SK-N-SH treated with all-trans-retinoic acid at 6 μM for 48 hours (cell line): ENCODE results near the gene CHMP6.

Experiments
- ATAC-seq: fragments of 200-7000 bp; cut with Tn5 transposase; 3 replicates; pipeline ENCODE4 v1.9.1; 2020; ENCODE audit warnings: mild to moderate bottlenecking, moderate library complexity
- ARNTL ChIP-seq: fragments of 450-650 bp; formaldehyde crosslinking; IDR thresholded peaks from 2 replicates; pipeline ENCODE4 v1.5.0; 2020; ENCODE audit warnings: low read depth, mild to moderate bottlenecking, moderate library complexity, borderline replicate concordance
- CSDC2 ChIP-seq: fragments of 250-450 bp; sonication (Bioruptor Pico); IDR thresholded peaks from 2 replicates; pipeline ENCODE4 v1.5.0; 2020; ENCODE audit warnings: mild to moderate bottlenecking, moderate library complexity
- ESRRG ChIP-seq: fragments of 250-450 bp; sonication (Bioruptor Pico); IDR thresholded peaks from 2 replicates; pipeline ENCODE4 v1.6.1; 2021; ENCODE audit warnings: mild to moderate bottlenecking
- GLIS3 ChIP-seq: fragments of 250-450 bp; sonication (Bioruptor Pico); IDR thresholded peaks from 2 replicates; pipeline ENCODE4 v1.5.0; 2020; ENCODE audit warnings: mild to moderate bottlenecking, moderate library complexity
- ISL1 ChIP-seq: fragments of 250-450 bp; sonication (Bioruptor Pico); IDR thresholded peaks from 2 replicates; pipeline ENCODE4 v2.1.2; 2022; ENCODE audit warnings: mild to moderate bottlenecking, moderate library complexity
- OSR1 ChIP-seq: fragments of 250-450 bp; sonication (Bioruptor Pico); IDR thresholded peaks from 2 replicates; pipeline ENCODE4 v1.8.0; 2022; ENCODE audit warnings: moderate library complexity, mild to moderate bottlenecking, inconsistent platforms
- POU6F1 ChIP-seq: fragments of 250-450 bp; sonication (Bioruptor Pico); IDR thresholded peaks from 2 replicates; pipeline ENCODE4 v1.8.0; 2021; ENCODE audit warnings: low read depth, mild to moderate bottlenecking, moderate library complexity, borderline replicate concordance
- PPARA ChIP-seq: fragments of 250-450 bp; sonication (Bioruptor Pico); IDR thresholded peaks from 2 replicates; pipeline ENCODE4 v1.5.0; 2020; ENCODE audit warnings: mild to moderate bottlenecking, borderline replicate concordance
- RARB ChIP-seq: fragments of 250-450 bp; sonication (Bioruptor Pico); IDR thresholded peaks from 2 replicates; pipeline ENCODE4 v1.8.0; 2021; ENCODE audit warnings: mild to moderate bottlenecking, moderate library complexity
- SNAI2 ChIP-seq: fragments of 250-450 bp; sonication (Bioruptor Pico); IDR thresholded peaks from 2 replicates; pipeline ENCODE4 v1.5.0; 2020; ENCODE audit warnings: mild to moderate bottlenecking, moderate library complexity
- TCF4 ChIP-seq: fragments of 250-450 bp; sonication (Bioruptor Pico); IDR thresholded peaks from 2 replicates; pipeline ENCODE4 v1.8.0; 2021; ENCODE audit warnings: mild to moderate bottlenecking, moderate library complexity, borderline replicate concordance
- TOX ChIP-seq: fragments of 250-450 bp; sonication (Bioruptor Pico); IDR thresholded peaks from 2 replicates; pipeline ENCODE4 v1.8.0; 2021; ENCODE audit warnings: mild to moderate bottlenecking, moderate library complexity, borderline replicate concordance
- ZC3H10 ChIP-seq: fragments of 250-450 bp; sonication (Bioruptor Pico); IDR thresholded peaks from 2 replicates; pipeline ENCODE4 v1.5.1; 2021; ENCODE audit warnings: mild to moderate bottlenecking, moderate library complexity
- ZFP3 ChIP-seq: fragments of 250-450 bp; sonication (Bioruptor Pico); IDR thresholded peaks from 2 replicates; pipeline ENCODE4 v1.5.0; 2020; ENCODE audit warnings: mild to moderate bottlenecking, moderate library complexity
- ZFP30 ChIP-seq: fragments of 450-650 bp; formaldehyde crosslinking; IDR thresholded peaks from 2 replicates; pipeline ENCODE4 v1.5.0; 2022; ENCODE audit warnings: mild to moderate bottlenecking, moderate library complexity
- ZNF565 ChIP-seq: fragments of 450-650 bp; formaldehyde crosslinking; conservative IDR thresholded peaks from 2 replicates; pipeline ENCODE4 v1.5.0; 2020; ENCODE audit warnings: low read depth, mild to moderate bottlenecking, moderate library complexity
- ZNF70 ChIP-seq: fragments of 450-650 bp; formaldehyde crosslinking; IDR thresholded peaks from 2 replicates; pipeline ENCODE4 v1.5.0; 2020; ENCODE audit warnings: mild to moderate bottlenecking, moderate library complexity
- ZNF8 ChIP-seq: fragments of 450-650 bp; formaldehyde crosslinking; IDR thresholded peaks from 2 replicates; pipeline ENCODE4 v1.5.0; 2020; ENCODE audit warnings: mild to moderate bottlenecking, moderate library complexity
- TF ChIP-seq, protein P1 (sequence below): fragments of 250-450 bp; sonication (Bioruptor Pico); IDR thresholded peaks from 2 replicates; pipeline ENCODE4 v1.5.1; 2021; ENCODE audit warnings: mild to moderate bottlenecking, moderate library complexity
- TF ChIP-seq, protein P2 (sequence below): fragments of 250-450 bp; sonication (Bioruptor Pico); IDR thresholded peaks from 2 replicates; pipeline ENCODE4 v1.5.1; 2020; ENCODE audit warnings: low read depth, mild to moderate bottlenecking, moderate library complexity
- TF ChIP-seq, protein P3 (sequence below): fragments of 250-450 bp; sonication (Bioruptor Pico); IDR thresholded peaks from 2 replicates; pipeline ENCODE4 v1.5.0; 2020; ENCODE audit warnings: mild to moderate bottlenecking, moderate library complexity
- TF ChIP-seq, protein P4 (sequence below): fragments of 250-450 bp; sonication (Bioruptor Pico); IDR thresholded peaks from 2 replicates; pipeline ENCODE4 v1.8.0; 2020; ENCODE audit warnings: mild to moderate bottlenecking, moderate library complexity, borderline replicate concordance

CHMP6 gene

GRCh38 chr17:80970762-80971703 lies 20.6 kb upstream of the CHMP6 start:
- ATAC-seq, result no peak; the same call in none of the 3 replicates
- TF ChIP-seq OSR1 (CRISPR knock-in tag), result no peak
- TF ChIP-seq ARNTL, result no peak
- TF ChIP-seq CSDC2 (CRISPR knock-in tag), result no peak
- no peak for TF ChIP-seq ZNF8 (CRISPR knock-in tag)
- no peak for TF ChIP-seq SNAI2 (CRISPR knock-in tag)
- no peak for TF ChIP-seq GLIS3 (CRISPR knock-in tag)
- no peak for TF ChIP-seq ZNF70 (CRISPR knock-in tag)
- TF ChIP-seq ISL1, result no peak
- TF ChIP-seq ZFP3, result no peak
- TF ChIP-seq, protein P1, sequence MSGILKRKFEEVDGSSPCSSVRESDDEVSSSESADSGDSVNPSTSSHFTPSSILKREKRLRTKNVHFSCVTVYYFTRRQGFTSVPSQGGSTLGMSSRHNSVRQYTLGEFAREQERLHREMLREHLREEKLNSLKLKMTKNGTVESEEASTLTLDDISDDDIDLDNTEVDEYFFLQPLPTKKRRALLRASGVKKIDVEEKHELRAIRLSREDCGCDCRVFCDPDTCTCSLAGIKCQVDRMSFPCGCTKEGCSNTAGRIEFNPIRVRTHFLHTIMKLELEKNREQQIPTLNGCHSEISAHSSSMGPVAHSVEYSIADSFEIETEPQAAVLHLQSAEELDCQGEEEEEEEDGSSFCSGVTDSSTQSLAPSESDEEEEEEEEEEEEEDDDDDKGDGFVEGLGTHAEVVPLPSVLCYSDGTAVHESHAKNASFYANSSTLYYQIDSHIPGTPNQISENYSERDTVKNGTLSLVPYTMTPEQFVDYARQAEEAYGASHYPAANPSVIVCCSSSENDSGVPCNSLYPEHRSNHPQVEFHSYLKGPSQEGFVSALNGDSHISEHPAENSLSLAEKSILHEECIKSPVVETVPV (CRISPR knock-in tag), result no peak
- TF ChIP-seq RARB (CRISPR knock-in tag), result no peak
- TF ChIP-seq POU6F1 (CRISPR knock-in tag), result no peak
- no peak for TF ChIP-seq ZNF565
- no peak for TF ChIP-seq PPARA (CRISPR knock-in tag)
- TF ChIP-seq, protein P2, sequence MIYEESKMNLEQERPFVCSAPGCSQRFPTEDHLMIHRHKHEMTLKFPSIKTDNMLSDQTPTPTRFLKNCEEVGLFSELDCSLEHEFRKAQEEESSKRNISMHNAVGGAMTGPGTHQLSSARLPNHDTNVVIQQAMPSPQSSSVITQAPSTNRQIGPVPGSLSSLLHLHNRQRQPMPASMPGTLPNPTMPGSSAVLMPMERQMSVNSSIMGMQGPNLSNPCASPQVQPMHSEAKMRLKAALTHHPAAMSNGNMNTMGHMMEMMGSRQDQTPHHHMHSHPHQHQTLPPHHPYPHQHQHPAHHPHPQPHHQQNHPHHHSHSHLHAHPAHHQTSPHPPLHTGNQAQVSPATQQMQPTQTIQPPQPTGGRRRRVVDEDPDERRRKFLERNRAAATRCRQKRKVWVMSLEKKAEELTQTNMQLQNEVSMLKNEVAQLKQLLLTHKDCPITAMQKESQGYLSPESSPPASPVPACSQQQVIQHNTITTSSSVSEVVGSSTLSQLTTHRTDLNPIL (CRISPR knock-in tag), result no peak
- no peak for TF ChIP-seq ZFP30 (CRISPR knock-in tag)
- TF ChIP-seq, protein P3, sequence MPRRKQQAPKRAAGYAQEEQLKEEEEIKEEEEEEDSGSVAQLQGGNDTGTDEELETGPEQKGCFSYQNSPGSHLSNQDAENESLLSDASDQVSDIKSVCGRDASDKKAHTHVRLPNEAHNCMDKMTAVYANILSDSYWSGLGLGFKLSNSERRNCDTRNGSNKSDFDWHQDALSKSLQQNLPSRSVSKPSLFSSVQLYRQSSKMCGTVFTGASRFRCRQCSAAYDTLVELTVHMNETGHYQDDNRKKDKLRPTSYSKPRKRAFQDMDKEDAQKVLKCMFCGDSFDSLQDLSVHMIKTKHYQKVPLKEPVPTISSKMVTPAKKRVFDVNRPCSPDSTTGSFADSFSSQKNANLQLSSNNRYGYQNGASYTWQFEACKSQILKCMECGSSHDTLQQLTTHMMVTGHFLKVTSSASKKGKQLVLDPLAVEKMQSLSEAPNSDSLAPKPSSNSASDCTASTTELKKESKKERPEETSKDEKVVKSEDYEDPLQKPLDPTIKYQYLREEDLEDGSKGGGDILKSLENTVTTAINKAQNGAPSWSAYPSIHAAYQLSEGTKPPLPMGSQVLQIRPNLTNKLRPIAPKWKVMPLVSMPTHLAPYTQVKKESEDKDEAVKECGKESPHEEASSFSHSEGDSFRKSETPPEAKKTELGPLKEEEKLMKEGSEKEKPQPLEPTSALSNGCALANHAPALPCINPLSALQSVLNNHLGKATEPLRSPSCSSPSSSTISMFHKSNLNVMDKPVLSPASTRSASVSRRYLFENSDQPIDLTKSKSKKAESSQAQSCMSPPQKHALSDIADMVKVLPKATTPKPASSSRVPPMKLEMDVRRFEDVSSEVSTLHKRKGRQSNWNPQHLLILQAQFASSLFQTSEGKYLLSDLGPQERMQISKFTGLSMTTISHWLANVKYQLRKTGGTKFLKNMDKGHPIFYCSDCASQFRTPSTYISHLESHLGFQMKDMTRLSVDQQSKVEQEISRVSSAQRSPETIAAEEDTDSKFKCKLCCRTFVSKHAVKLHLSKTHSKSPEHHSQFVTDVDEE (CRISPR knock-in tag), result no peak
- TF ChIP-seq ZC3H10 (CRISPR knock-in tag), result no peak
- TF ChIP-seq, protein P4, sequence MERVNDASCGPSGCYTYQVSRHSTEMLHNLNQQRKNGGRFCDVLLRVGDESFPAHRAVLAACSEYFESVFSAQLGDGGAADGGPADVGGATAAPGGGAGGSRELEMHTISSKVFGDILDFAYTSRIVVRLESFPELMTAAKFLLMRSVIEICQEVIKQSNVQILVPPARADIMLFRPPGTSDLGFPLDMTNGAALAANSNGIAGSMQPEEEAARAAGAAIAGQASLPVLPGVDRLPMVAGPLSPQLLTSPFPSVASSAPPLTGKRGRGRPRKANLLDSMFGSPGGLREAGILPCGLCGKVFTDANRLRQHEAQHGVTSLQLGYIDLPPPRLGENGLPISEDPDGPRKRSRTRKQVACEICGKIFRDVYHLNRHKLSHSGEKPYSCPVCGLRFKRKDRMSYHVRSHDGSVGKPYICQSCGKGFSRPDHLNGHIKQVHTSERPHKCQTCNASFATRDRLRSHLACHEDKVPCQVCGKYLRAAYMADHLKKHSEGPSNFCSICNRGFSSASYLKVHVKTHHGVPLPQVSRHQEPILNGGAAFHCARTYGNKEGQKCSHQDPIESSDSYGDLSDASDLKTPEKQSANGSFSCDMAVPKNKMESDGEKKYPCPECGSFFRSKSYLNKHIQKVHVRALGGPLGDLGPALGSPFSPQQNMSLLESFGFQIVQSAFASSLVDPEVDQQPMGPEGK (CRISPR knock-in tag), result no peak
- no peak for TF ChIP-seq ESRRG (CRISPR knock-in tag)

GRCh38 chr17:80971704-80972304 lies 19.8 kb upstream of the CHMP6 start:
- TF ChIP-seq TCF4 (CRISPR knock-in tag), result no peak
- no peak for ATAC-seq

- TF ChIP-seq TCF4 (CRISPR knock-in tag) (no peak), POU6F1 (CRISPR knock-in tag) (no peak), ESRRG (CRISPR knock-in tag) (no peak), ZNF565 (no peak), ZFP30 (CRISPR knock-in tag) (no peak), TOX (CRISPR knock-in tag) (no peak)
- TF ChIP-seq, all 23 proteins: peak for 0
- ATAC-seq, result no peak
Measured at GRCh38 chr17:80976701-80977100, 14.9 kb upstream of the CHMP6 start.
